OCI-M2 (cell line): Measurements from ENCODE around the gene MORN3.
A peak's percentile ranks its signal among the peaks of the same experiment; 100 is the strongest.
"Not testable (repeated sequence)": the region's sequence is repeated elsewhere in the genome, so short reads cannot be mapped to it uniquely, and the experiment has no call there.

Experiments used
- DNase-seq: peaks from one replicate; lab custom pipeline; 2025; ENCODE audit not compliant: unreplicated experiment; lab: John Stamatoyannopoulos, UW

MORN3 gene

DNA sequence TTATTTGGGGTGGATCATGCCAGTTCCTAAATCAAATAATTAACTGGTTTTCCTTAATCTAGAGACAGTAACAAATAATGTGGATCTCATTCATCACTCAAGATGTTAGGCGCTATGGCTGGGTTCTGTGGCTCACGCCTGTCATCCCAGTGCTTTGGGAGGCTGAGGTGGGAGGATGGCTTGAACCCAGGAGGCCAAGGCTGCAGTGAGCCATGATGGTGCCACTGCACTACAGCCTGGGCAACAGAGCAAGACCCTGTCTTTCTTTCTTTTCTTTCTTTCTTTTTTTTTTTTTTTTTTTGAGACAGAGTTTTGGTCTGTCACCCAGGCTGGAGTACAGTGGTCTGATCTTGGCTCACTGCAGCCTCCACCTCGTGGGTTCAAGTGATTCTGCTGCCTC is 23.3 kb upstream of the MORN3 start:
- DNase-seq = not testable (repeated sequence)

DNA sequence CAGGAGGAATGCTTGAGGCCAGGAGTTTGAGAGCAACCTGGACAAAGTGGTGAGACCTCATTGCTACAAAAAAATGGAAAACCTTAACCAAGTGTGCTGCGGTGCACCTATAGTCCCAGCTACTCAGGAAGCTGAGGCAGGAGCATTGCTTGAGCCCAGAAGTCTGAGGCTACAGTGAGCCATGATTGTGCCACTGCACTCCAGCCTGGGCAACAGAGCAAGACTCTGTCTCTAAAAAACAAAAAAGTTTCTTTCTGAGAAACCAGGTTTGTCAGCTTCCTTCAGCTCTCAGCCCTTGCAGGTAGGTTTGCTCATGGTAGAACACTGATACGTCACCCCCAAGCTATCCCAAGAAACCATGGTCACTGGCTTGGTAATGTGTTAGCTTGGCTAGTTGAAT is 20.0 kb upstream of the MORN3 start:
- no peak for DNase-seq

- no peak for DNase-seq
Observed at GRCh38 chr12:121688966-121689365, 19.5 kb upstream of the MORN3 start.

GRCh38 chr12:121679661-121680197 is 10.3 kb upstream of the MORN3 start:
- not testable (repeated sequence) for DNase-seq

- no peak for DNase-seq
Observed at GRCh38 chr12:121678716-121679300, 9.4 kb upstream of the MORN3 start.

DNA sequence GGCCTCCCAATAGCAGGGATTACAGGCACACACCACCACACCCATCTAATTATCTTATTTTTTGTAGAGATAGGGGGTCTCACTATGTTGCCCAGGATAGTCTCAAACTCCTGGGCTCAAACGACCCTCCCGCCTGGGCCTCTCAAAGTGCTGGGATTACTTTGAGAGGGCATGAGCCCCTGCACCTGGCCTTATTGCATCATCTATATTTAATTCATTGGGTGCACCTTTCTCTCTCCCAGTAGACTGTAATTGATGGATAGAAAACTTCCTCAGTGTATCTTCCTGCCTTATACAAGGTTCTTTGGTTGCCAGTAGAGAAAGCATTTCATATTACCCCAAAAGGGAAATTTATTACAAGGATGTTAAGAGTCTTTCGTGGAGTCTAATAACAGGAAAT is 8.9 kb upstream of the MORN3 start:
- DNase-seq = no peak

DNA sequence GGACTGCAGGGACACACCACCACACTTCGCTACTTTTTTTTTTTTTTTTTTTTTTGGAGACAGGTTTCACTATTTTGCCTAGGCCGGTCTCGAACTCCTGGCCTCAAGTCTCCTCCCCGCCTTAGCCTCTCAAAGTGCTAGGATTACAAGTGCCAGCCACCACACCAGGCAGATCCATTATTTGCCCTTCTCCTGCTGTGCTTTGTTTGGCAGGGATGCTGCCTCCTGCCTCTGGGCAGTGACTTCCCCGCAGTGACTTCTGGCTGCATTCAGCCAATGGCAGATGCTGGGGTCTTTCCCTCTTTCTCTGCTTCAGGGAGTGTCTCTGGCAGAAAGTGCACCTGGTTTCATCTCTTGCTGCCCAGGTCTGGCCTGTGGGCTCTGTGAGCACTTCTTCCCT is 6.7 kb upstream of the MORN3 start:
- no peak for DNase-seq

DNA sequence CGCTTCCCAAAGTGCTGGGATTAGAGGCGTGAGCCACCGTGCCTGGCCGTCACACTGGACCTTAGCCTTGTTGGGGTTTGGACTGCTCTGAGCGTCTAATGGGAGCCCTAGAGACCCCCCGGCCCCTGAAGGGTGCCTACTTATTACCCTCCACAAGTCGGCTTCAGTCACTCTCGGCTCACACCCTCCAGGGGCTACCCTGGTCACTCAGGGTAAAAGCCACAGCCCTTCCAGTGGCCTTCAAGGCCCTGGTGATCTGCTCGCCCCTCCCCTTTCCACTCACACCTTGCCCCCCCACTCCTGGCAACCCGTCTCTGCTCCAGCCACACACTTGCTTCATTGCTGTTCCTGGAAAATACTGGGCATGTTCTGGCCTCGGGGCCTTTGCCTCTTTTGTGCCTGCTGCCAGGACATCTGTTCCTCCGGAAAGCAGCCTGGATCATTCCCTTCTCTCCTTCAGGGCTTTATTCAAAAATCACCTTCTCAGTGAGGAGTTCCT is 3.6 kb upstream of the MORN3 start:
- no peak for DNase-seq

GRCh38 chr12:121668750-121669520 is 519 bp downstream of the MORN3 start:
- peak; percentile 12 for DNase-seq

- not testable (repeated sequence) for DNase-seq
Observed at GRCh38 chr12:121666829-121667228, 2.6 kb downstream of the MORN3 start.

DNA sequence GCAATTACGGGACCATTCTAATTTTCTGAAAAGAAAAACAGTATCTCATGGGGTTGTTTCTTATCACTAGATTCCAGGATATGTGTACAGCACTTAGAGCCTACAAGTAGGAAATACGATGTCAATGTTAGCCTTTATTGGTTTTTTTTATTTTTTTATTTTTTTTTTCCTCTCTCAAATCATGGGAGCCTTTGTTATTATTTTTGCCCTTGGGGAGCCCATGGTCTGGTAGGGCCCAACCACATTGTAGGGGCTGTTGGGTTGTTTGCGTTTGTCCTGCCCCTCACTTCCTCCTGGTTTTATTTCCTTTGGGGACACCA is 5.9 kb downstream of the MORN3 start:
- DNase-seq = no peak

- DNase-seq = not testable (repeated sequence)
Observed at GRCh38 chr12:121661353-121662105, 7.9 kb downstream of the MORN3 start.

GRCh38 chr12:121657305-121658008 is 12.0 kb downstream of the MORN3 start:
- DNase-seq = no peak

- DNase-seq = no peak
Observed at GRCh38 chr12:121656122-121656521, 13.3 kb downstream of the MORN3 start.

DNA sequence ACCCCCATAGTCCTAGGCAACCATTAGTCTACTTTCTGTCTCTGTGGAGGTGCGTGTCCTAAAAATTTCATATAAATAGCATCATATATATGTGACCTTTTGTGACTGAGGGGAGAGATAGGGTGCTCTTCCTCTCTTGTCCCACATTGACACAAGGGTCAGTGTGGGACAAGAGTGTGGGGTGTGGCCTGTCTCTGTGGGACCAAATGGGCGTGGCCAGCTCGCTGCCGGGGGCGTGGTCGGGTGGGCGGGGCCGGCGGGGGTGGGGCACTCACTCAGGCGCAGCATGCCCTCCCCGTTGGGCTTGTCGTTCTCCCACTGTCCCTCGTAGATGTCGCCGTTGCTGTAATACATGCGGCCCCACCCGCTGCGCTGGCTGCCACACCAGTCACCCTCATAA is 15.5 kb downstream of the MORN3 start:
- DNase-seq = no peak

GRCh38 chr12:121652767-121653497 is 16.5 kb downstream of the MORN3 start:
- DNase-seq = no peak

DNA sequence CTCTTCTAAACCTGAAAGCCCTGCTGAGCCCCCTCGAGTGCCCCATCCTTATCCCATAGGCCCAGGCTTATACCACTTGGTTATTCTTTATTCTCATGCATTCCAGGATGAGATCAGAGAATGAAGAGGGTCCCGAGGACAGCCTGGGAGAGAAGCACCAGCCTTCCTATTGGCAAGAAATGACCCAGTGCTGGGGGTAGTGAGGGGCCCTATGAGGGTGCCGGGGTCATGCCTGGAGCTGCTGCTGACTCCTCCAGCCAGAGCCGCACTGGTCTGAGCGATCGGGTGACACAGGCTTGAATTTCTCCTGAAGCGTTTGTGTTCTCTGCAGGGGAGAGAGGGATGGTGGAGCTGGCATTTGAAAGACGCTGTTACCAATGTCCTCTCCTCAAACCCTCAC is 18.1 kb downstream of the MORN3 start:
- DNase-seq = no peak

DNA sequence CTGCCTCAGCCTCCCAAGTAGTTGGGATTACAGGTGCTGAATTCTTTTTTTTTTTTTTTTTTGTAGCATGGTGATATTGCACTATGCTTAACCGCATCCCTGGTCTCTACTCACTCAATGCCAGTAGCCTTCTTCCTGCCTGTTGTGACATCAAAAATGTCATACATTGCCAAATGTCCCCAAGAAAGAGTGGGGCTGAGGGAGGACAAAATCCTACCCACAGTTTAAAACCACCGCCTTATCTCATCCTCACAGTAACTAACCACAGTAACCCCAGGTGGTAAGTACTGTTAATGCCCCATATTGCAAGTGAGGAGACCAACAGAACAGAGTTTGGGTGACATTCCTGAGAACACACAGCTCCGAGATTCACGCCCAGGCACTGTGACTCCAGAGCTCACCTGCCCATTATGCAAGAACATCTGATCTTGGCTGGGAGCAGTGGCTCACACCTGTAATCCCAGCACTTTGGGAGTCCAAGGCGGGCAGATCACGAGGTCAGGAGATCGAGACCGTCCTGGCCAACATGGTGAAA is 19.6 kb downstream of the MORN3 start:
- no peak for DNase-seq

DNA sequence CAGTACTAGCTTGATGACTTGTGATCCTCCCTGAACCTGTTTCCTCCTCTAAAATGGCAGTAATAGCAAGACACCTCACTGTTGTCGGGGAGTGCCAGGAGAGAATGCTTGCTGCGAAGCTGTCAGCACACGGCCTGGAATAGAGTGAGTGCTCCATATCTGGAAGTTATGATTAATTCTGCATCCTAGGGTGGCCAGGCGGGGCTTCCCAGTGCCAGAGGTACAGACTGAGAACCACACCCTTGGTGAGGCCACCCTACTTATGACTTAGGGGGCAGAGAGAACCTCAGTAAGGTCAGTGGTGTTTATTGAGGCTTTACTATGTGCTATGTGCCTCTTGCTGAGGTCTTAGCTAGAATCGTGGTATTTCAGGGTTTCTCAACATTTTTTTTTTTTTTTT is 20.1 kb downstream of the MORN3 start:
- DNase-seq = no peak

DNA sequence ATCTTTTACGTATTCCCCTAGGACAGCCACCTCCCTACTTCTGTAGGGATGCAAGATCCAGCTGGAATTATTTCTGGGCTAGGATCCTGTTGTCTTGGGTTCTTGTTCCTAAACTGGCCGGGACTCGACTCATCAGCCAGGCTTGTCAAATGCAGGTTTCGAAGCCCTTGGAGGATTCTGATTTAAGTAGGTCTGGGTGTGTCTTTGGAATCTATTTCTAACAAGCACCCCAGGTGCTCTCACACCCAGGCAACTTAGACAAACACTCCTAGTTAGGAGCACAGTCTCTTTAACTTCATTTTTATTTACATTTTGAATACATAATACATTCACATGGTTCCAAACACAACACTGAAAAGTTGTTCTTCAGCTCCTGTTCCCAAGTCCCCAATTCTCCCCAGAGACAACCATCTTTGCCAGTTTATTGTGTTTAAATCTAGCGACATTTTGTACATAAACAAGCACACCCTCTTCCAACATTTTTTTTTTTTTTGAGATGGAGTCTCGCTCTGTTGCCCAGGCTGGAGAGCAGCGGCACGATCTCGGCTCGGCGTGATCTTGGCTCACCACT is 20.9 kb downstream of the MORN3 start:
- DNase-seq = no peak
